NAMALWA (cell line): ENCODE data around the gene HYI.
"Not testable (repeated sequence)": the region's sequence is repeated elsewhere in the genome, so short reads cannot be mapped to it uniquely, and the experiment has no call there.

Source experiments
- DNase-seq: peaks from one replicate; pipeline ENCODE4 v3.0.0-alpha.2; 2015; ENCODE audit warnings: low spot score

Gene HYI, protein sequence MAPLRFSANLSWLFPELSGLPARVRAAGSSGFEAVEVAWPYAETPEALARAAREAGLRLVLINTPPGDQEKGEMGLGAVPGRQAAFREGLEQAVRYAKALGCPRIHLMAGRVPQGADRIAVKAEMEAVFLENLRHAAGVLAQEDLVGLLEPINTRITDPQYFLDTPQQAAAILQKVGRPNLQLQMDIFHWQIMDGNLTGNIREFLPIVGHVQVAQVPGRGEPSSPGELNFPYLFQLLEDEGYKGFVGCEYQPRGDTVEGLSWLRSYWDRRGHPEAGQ

DNA sequence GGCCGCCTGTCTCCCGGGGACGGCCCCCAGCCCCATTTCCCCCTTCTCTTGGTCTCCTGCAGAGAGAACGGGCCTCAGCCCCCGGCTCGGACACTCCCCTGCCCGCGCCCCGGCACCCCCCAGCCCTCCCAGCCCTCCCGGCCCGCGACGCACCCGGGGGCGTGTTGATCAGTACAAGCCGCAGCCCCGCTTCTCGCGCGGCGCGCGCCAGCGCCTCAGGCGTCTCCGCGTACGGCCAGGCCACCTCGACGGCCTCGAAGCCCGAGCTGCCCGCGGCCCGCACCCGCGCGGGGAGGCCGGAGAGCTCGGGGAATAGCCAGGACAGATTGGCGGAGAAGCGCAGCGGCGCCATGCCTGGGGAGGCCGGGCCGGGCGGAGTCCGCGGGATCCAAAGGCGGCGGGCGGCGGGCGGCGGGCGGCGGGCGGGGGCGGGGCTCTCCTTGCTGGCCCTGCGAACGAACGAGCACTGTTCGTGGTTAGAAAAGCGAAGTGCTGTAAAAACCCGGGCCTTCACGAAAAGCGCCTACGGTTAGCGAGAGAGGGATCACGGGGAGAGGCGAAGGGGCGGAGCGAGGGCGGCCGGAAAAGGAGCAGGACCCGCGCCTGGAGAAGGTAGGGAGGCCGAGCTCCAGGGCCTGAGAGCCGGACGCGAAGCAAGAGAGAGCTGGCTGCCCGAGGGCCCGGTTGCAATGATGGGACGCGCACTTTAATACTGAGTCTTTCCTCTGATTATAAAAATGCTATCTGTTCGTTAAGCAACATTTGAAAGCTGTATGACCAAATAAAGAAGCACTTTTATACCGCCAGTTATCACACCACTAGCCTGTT lies at the start of gene HYI:
HYI (minus strand) TSS at position 490 of the 828 bp plus-strand sequence; CDS start at position 352, 138 bp downstream.
- no peak for DNase-seq

DNA sequence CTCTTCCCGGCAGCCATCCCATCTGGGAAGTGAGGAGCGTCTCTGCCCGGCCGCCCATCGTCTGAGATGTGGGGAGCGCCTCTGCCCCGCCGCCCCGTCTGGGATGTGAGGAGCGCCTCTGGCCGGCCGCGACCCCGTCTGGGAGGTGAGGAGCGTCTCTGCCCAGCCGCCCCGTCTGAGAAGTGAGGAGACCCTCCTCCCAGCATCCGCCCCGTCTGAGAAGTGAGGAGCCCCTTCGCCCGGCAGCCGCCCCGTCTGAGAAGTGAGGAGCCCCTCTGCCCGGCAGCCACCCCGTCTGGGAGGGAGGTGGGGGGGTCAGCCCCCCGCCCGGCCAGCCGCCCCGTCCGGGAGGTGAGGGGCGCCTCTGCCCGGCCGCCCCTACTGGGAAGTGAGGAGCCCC lies 48.1 kb upstream of the HYI start:
- DNase-seq: not testable (repeated sequence)

GRCh38 chr1:43499898-43500297 lies 46.2 kb upstream of the HYI start:
- DNase-seq: no peak

DNA sequence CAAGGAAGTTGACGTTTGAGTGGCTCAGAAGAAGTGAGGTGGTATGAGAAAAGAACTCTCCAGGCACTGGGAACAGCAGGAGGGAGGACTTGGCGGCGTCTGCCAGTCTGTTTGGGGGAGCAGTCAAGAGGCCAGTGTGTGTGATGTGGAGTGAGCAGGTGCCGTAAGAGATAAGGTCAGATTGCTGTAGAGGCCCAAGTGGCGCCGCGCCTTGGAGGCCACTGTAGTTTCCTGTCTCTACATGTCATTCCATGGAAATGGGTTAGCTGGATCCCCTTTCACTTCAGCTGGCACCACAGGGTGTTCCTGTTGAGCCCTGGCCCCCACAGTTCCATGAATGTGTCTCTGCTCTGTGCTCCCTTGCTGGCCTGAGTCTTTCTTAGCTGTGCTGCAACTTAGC lies 41.5 kb upstream of the HYI start:
- DNase-seq: no peak

DNA sequence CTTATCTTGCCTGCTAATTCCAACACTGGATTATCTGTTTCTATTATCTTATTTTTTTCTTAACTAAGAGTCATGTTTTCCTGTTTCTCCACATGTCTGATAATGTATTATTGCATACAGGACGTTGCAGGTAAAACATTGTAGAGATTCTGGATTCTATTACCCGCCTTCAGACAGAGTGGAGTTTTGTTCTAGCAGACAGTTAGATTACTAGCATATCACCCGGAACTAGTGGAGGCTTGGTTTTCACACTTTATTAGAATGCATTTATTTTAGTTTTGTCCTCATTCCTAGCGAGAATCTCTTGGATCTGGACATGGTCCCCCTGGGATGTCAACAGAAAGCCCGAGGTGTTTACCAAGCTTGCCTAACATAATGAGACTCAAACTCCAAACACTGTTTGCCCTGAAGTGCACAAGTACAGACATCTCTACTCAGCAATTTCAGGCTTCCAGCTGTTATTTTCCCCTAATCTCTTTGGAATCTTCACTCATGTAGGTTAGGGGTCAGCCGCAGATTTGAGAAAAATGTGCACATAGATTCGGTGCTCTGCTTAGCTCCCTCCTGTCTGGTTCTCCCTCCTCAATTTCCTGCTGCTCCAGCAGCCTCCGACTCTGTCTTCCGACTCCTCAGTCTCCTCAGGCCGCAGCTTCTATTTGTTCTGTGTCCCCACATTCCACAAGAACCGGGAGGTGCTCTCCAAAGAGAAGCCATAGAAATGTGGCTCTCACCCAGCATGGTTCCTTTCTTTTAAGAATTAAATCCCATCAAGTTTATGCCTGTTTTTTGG lies 40.1 kb upstream of the HYI start:
- no peak for DNase-seq

DNA sequence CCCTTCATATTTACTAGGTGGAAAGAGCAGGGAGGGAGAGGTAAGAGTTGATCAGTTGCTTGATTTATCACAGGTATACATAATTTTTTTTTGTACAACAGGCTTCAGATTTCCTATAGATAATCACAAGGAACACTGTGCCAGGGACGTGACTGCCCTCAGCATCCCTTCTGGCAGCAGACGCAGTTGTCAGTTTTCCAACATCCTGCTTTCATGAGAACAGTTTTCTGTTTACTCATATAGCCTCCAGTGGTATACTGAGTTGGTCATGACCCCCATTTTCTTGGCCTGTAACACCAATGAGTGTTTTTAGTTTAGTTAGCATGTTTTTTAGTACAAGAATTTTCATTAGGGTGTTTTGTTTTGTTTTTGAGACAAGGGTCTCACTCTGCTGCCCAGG lies 39.1 kb upstream of the HYI start:
- no peak for DNase-seq

GRCh38 chr1:43491061-43491460 lies 37.3 kb upstream of the HYI start:
- no peak for DNase-seq

GRCh38 chr1:43488165-43488564 lies 34.4 kb upstream of the HYI start:
- no peak for DNase-seq

GRCh38 chr1:43484367-43484766 lies 30.6 kb upstream of the HYI start:
- DNase-seq: no peak

GRCh38 chr1:43482215-43482614 lies 28.5 kb upstream of the HYI start:
- DNase-seq: no peak

- DNase-seq: no peak
Measured at GRCh38 chr1:43481491-43481890, 27.8 kb upstream of the HYI start.

- DNase-seq: no peak
Measured at GRCh38 chr1:43479414-43479813, 25.7 kb upstream of the HYI start.

DNA sequence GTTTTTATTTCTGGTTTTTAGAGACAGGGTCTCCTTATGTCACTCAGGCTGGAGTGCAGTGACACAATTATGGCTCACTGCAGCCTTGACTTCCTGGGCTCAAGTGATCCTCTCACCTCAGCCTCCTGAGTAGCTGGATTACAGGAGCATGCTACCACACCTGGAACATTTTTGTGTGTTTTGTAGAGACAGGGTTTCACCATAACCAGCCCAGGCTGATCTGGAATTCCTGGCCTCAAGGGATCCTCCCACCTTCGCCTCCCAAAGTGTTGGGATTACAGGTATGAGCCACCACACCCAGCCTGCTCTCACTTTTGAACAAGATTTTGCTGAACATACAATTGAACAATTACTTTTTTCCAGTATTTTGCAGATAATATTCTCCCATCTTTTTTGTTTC lies 24.0 kb upstream of the HYI start:
- no peak for DNase-seq

- not testable (repeated sequence) for DNase-seq
Measured at GRCh38 chr1:43475611-43476401, 22.1 kb upstream of the HYI start.

DNA sequence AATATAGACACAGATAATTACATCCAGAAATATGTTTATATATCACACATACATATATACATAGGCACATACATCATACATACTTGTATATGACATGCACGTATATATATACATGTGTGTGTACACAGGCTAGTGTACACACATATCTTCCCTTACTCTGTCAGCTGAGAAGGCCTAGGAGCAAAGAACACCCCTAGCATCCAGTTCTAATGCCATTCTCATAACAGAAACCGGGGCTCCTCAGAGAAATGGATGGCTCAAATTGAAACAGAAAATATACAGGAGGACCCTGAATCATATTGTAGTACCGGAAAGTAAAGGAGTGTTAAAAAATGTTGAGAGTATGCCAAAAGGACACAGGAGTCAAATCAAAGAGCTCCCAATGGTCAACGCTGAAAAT lies 19.7 kb upstream of the HYI start:
- DNase-seq: no peak

DNA sequence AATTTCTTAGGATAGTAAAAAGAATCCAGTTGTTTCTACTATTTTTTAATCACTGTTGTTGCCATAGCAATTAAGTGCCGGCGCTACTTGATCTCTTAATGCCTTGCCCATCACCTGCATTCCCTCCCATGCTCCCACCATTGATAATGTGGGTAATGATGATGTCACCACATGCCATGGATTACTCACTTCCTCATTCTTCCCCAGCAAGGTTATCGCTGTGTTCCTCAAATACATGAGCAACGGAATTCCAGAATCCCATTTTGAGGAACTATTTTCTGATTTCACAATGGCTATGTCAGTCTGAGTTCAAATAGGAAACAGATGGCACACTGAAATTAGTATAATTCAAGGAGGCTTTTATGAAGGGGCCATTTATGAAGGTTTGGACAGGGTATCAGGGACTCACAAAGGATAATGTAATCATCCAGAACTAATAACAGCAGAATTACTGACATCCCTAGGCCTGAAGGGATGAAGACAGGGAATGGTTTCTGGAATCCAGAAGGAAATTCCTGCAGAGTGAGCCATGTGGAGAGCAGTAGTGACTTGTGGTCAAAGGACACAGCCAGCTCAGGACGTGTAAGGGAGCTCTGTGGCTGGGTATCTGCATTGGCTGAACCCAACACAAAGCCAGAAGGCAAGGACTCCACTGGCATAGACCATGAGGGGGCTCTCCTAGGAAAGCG lies 18.9 kb upstream of the HYI start:
- DNase-seq: not testable (repeated sequence)

DNA sequence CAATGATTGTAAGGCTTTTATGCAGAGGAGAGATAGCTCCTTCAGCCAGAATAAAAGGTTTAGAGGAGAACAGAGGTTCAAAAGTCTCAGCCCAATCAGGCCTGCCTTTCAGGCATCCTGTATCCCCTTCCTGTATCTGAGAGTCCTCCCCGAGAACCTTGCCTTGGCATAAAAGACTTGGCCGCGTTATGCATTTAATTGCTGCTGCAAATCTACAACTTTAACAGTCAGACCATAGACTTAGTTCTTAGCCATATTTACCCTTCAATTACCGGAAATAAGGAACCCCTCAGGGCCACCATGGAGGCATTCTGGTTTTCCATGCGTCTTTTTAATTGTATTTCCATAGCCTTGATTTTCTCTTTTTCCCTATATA lies 18.3 kb upstream of the HYI start:
- DNase-seq: no peak

GRCh38 chr1:43469932-43470331 lies 16.2 kb upstream of the HYI start:
- DNase-seq: no peak

DNA sequence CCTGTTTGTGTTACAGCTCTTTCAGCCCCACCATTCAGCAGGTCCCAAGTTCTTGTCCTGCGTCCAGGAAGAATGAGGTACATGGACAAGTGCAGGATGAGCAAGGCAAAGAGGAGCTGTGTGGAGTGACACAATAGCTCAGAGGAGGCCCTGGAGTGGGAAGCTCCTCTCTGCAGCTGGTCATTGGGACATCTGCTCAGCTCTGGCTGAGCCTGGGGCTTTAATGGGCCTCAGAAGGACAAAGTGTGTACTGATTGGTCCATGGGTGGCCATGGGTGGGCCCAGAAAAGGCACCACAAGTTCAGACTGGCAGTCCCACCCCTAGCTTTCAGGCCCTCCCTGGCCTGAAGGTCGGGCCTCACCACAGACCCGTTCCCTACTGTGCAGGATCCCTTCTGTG lies 14.7 kb upstream of the HYI start:
- no peak for DNase-seq

- DNase-seq: no peak
Measured at GRCh38 chr1:43466403-43466802, 12.7 kb upstream of the HYI start.

- no peak for DNase-seq
Measured at GRCh38 chr1:43465505-43466067, 11.9 kb upstream of the HYI start.
